Astrocyte (in vitro differentiated cells and primary cell): Measurements from ENCODE around the gene TNFSF11.

ENCODE experiments used
- EZH2 ChIP-seq: IDR thresholded peaks from 2 replicates; pipeline ENCODE4 v1.6.1; 2012; ENCODE audit warnings: mild to moderate bottlenecking, low read length, inconsistent platforms; ENCODE audit not compliant: insufficient read depth
- TF ChIP-seq, protein P1 (sequence below): IDR thresholded peaks from 2 replicates; pipeline ENCODE4 v1.5.1; 2011; ENCODE audit warnings: low read depth, mild to moderate bottlenecking, inconsistent platforms, low read length, moderate library complexity; ENCODE audit not compliant: insufficient read depth

DNA sequence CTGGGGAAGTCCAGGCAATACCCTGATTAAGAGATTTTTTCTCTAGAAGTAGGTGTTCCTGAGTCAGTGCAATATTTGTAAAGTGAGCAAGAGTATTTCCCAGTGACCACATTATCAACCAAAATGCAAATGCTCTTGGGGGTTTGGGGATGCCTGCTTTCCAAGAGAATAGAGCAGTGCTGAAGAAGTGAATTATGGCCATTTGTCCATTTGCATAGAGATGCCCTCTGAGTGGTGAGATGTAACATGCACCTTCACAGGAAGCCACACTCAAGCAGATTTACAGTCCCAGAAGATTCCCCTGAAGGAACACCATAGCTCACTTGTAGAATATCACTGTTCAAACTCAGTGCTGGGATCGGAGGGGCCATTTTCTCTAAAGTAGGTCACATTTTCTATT, 71.8 kb downstream of the TNFSF11 start:
- TF ChIP-seq, protein P1, sequence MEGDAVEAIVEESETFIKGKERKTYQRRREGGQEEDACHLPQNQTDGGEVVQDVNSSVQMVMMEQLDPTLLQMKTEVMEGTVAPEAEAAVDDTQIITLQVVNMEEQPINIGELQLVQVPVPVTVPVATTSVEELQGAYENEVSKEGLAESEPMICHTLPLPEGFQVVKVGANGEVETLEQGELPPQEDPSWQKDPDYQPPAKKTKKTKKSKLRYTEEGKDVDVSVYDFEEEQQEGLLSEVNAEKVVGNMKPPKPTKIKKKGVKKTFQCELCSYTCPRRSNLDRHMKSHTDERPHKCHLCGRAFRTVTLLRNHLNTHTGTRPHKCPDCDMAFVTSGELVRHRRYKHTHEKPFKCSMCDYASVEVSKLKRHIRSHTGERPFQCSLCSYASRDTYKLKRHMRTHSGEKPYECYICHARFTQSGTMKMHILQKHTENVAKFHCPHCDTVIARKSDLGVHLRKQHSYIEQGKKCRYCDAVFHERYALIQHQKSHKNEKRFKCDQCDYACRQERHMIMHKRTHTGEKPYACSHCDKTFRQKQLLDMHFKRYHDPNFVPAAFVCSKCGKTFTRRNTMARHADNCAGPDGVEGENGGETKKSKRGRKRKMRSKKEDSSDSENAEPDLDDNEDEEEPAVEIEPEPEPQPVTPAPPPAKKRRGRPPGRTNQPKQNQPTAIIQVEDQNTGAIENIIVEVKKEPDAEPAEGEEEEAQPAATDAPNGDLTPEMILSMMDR, result no peak
- no peak for TF ChIP-seq EZH2
